HG03575 (cell line): Measurements from ENCODE around the gene SNW1.

Experiments
- ATAC-seq: cut with Tn5 transposase; IDR thresholded peaks from one replicate; pipeline ENCODE4 v1.9.1; 2021; ENCODE audit not compliant: unreplicated experiment, insufficient number of reproducible peaks, low FRiP score; ENCODE audit errors: extremely low read depth

Gene SNW1

GRCh38 chr14:77682158-77682553 lies 78.8 kb downstream of the SNW1 start:
- ATAC-seq, result no peak

- no peak for ATAC-seq
Observed at GRCh38 chr14:77681196-77682157, 79.5 kb downstream of the SNW1 start.

GRCh38 chr14:77674931-77675330 lies 86.0 kb downstream of the SNW1 start:
- ATAC-seq, result no peak

- no peak for ATAC-seq
Observed at GRCh38 chr14:77673193-77673592, 87.8 kb downstream of the SNW1 start.
